Osteocyte (in vitro differentiated cells): Measurements from ENCODE around the gene IL2RA. TPM values are rescaled to one million over a fixed set of nuclear protein-coding genes. Genes with fewer than 3 reads are reported as not detected.

ENCODE experiments used
- DNase-seq: peaks from one replicate; pipeline ENCODE4 v3.0.0; 2021; ENCODE audit warnings: mixed read lengths; ENCODE audit not compliant: unreplicated experiment; ENCODE audit errors: extremely low spot score
- H3K27ac Mint-ChIP-seq: one replicate; pipeline ENCODE4 v1.8.0; 2021; ENCODE audit warnings: mild to moderate bottlenecking, mixed read lengths; ENCODE audit not compliant: unreplicated experiment
- H3K27me3 Mint-ChIP-seq: one replicate; pipeline ENCODE4 v1.8.0; 2021; ENCODE audit warnings: mixed read lengths; ENCODE audit not compliant: unreplicated experiment
- H3K36me3 Mint-ChIP-seq: one replicate; pipeline ENCODE4 v1.8.0; 2021; ENCODE audit warnings: mixed read lengths; ENCODE audit not compliant: unreplicated experiment
- H3K4me1 Mint-ChIP-seq: one replicate; pipeline ENCODE4 v1.8.0; 2021; ENCODE audit warnings: mixed read lengths; ENCODE audit not compliant: unreplicated experiment
- H3K4me3 Mint-ChIP-seq: one replicate; pipeline ENCODE4 v1.8.0; 2021; ENCODE audit warnings: mild to moderate bottlenecking, moderate library complexity, mixed read lengths; ENCODE audit not compliant: unreplicated experiment
- H3K9me3 Mint-ChIP-seq: one replicate; pipeline ENCODE4 v1.8.0; 2021; ENCODE audit warnings: mixed read lengths; ENCODE audit not compliant: unreplicated experiment
- total RNA-seq: library from RNA; stranded (reverse); gene quantifications from 2 replicates; pipeline ENCODE4 v1.2.1, GENCODE V29; 2021
- TF ChIP-seq, protein P1 (sequence below): fragments of 200-600 bp; sonication (generic); IDR thresholded peaks from 2 replicates; pipeline ENCODE4 v1.5.0; 2021; ENCODE audit warnings: antibody characterized with exemption, mild to moderate bottlenecking, moderate library complexity

IL2RA gene
- total RNA-seq, 1 donor from 2014 or later, result not detected

DNA sequence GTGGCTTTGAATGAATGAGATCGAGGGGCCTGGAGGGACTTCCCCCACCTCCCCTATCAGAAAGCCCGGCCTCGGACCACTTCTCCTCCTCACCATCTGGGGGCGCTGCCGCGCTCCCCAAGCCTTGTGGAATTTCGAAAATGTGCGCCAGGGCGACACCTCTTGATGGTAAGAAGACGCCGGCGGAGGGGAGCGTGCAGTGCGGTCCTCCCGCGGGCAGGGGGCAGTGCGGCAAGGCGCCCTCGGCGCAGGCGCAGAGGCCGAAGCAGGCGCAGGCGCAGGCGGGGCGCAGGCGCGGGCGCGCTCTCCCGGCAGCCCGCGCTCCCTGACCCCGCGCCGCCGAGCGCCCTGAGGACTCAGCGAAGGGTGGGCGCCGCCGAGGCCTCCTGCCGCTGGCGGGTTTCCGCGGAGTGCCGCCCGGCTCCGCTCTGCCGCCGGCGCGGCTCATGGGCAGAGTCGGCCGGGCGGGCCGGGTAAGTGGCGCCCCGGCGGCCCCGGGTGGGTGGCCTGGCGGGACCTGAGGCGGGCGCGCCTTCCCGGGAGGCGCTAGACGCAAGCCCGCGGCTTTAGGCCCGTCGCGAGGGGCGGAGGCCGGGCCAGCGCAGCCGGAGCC is 26.7 kb upstream of the IL2RA start, which contains the start of gene RBM17:
Gene RBM17, plus strand, starts transcription at position 314 of the 613 bp plus-strand sequence. CDS start 8,032 bp downstream, outside the sequence.
- peak within 1 kb of the TSS; percentile 12 for H3K27ac Mint-ChIP-seq
- no peaks in the 10 kb centered on the region for H3K9me3 Mint-ChIP-seq
- peaks cover 20% of the 10 kb centered on the region for H3K27me3 Mint-ChIP-seq
- H3K4me1 Mint-ChIP-seq, result peaks cover 40% of the 10 kb centered on the region
- TF ChIP-seq, protein P1, sequence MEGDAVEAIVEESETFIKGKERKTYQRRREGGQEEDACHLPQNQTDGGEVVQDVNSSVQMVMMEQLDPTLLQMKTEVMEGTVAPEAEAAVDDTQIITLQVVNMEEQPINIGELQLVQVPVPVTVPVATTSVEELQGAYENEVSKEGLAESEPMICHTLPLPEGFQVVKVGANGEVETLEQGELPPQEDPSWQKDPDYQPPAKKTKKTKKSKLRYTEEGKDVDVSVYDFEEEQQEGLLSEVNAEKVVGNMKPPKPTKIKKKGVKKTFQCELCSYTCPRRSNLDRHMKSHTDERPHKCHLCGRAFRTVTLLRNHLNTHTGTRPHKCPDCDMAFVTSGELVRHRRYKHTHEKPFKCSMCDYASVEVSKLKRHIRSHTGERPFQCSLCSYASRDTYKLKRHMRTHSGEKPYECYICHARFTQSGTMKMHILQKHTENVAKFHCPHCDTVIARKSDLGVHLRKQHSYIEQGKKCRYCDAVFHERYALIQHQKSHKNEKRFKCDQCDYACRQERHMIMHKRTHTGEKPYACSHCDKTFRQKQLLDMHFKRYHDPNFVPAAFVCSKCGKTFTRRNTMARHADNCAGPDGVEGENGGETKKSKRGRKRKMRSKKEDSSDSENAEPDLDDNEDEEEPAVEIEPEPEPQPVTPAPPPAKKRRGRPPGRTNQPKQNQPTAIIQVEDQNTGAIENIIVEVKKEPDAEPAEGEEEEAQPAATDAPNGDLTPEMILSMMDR, result peak; percentile 100
- peak; percentile 99 for DNase-seq
- peak within 1 kb of the TSS; percentile 88 for H3K4me3 Mint-ChIP-seq
- no peaks in the 10 kb centered on the region for H3K36me3 Mint-ChIP-seq

DNA sequence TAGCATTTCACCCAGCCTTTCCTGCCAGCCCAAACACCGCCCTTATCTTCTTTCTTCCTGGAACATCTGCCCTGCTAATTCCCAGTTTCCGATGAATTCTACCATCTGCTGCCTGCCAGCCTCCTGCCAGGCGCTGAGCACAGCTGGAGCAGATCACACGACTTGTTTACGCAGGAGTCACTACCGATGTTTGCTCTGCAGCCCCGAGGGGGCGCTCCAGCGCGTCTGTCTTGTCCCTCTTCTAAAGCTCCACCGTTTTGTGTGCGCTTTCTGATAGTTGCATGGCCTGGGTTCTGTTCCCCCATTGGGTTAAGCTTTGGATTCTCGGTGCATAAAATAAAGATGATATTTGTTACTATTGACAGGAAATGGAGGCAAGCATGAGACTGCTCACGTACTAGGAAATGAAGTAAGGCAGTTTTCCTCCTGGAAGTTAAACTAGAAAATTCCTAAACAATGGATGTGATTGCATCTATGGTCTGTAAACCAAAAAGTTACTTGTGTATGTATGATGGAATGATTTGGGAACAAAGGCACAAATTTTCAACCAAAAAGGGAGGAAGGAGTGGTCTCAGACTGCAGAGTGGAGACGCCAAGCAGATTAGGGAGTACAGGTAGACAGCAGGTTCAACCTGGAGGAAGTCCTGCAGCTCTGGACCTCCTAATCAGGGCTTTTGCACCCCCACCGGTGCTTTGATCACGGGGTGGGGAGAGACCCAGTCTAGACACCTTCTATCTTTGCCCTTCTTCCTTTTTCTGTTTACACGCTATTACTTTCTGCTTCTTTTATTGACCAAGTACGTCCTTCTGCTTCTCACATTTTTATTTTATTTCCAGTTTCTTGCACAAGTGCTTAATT is 24.4 kb upstream of the IL2RA start:
- Mint-ChIP-seq H3K27me3 (peaks cover 43% of the 10 kb centered on the region), H3K4me3 (peak overlapping the region; percentile 59), H3K9me3 (no peaks in the 10 kb centered on the region), H3K36me3 (no peaks in the 10 kb centered on the region), H3K27ac (no peak overlapping the region), H3K4me1 (peaks cover 28% of the 10 kb centered on the region)
- TF ChIP-seq, protein P1, result peak; percentile 80
- DNase-seq, result peak; percentile 93

- Mint-ChIP-seq H3K4me1 (peaks cover 12% of the 10 kb centered on the region), H3K36me3 (no peaks in the 10 kb centered on the region), H3K4me3 (no peak overlapping the region), H3K9me3 (no peaks in the 10 kb centered on the region), H3K27me3 (peaks cover 46% of the 10 kb centered on the region), H3K27ac (no peak overlapping the region)
- DNase-seq, result peak; percentile 42
- TF ChIP-seq, protein P1, result no peak
Measured at GRCh38 chr10:6083523-6084475, 21.6 kb upstream of the IL2RA start.

GRCh38 chr10:6082496-6083395 is 20.6 kb upstream of the IL2RA start:
- Mint-ChIP-seq H3K36me3 (no peaks in the 10 kb centered on the region), H3K27ac (no peak overlapping the region), H3K27me3 (peaks cover 41% of the 10 kb centered on the region), H3K4me3 (no peak overlapping the region), H3K9me3 (no peaks in the 10 kb centered on the region), H3K4me1 (peaks cover 8% of the 10 kb centered on the region)
- TF ChIP-seq, protein P1, result no peak
- no peak for DNase-seq
